ENCODE results near the gene P2RY13. TPM values are rescaled to one million over a fixed set of nuclear protein-coding genes. Genes with fewer than 3 reads are reported as not detected.

P2RY13 gene
- total RNA-seq, 1 donor from 2014 or later: 4.7 TPM

DNA sequence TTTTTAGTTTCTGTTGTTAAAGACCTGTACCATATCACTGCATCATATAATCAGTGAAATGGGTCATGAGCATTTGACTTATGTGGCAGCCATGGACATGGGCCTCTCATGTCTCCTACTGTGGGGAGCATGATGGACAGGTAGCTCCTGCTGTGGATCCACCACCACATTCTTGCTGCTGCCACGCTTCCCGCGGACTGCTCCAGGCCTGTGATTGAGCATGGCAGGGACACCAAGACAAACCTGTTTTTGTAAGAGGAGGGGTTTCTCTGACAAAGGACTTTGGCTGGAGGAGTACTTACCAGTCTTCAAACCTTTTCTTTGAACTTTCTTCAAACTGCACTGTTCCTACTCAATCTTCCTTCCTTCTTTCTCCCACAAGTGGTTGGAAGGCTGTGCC, 33.1 kb downstream of the P2RY13 start:
- DNase-seq (ENCODE audit: low spot score): no peak

DNA sequence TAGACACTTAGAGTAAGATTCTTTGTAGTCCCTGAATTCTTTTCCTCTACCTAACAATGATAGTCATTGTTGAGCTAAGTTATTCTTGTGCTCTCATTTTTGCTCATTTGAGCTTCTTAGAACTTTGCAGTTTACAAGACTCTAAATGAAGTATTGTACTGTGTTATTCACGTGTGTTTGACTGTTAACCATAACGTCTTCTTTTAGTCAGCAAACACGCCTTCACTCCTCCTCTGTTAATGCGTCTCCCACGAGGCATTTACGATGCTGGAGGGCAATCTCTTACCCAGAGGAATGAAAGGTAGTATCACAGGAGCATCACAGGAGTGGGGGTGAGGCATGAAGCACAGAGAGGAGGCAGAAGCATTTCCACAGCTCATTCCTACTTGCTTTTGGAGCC, 36.2 kb downstream of the P2RY13 start:
- DNase-seq (ENCODE audit: low spot score): no peak

DNA sequence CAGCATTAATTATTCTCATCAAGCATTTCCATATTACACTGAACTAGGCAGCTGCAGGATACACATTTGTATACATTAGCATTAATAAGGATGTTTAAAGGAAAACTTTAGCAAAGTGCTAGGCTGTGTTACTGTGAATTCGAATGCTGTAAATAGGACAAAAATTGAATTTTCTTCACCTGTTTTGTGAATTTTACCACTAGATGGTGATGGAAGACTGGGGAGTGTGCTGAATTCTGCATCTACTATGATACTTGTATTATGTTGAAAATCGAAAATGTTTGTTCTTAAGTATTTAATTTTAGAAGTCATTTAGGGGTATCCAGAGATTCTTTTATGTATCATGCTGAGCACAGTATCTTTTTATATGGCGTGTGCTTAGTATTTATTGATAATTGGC, 38.7 kb downstream of the P2RY13 start:
- DNase-seq (ENCODE audit: low spot score): no peak

DNA sequence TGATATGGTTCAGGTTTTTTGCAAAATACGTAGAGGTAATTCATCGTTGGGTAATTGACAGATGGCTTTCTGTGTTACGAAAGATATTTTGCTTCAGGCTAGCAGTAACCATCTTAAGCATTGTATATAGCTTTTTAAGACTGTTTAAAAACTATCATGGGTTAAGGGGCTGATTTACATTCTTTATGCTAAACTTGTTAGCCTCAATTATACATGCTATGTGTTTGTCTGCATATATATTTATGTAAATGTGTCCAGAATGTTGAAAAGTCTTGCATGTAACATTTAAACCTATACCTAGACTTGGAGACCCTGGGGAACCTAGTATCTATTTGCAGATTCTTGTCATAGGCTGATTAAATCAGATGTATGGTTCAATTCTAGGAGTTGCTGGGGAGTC, 39.9 kb downstream of the P2RY13 start:
- DNase-seq (ENCODE audit: low spot score): no peak

DNA sequence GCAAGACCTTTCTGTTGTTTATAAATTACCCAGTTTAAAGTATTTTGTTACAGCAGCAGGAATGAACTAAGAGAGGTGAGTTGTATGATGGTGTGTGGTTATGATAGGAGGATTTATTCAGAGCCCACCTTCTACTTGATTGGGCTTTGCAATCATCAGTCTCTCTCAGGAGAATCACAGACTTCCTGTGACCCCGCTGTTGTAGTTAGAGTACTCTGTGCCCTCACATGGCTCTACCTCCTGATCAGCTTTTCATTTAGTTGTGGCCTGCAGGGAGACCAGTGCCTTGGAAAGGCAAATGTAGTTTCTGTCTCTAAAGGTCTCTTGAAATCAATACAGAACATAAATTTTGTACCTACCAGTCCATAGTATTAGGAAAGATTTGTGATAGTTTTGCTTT, 43.4 kb downstream of the P2RY13 start:
- DNase-seq (ENCODE audit: low spot score): no peak

DNA sequence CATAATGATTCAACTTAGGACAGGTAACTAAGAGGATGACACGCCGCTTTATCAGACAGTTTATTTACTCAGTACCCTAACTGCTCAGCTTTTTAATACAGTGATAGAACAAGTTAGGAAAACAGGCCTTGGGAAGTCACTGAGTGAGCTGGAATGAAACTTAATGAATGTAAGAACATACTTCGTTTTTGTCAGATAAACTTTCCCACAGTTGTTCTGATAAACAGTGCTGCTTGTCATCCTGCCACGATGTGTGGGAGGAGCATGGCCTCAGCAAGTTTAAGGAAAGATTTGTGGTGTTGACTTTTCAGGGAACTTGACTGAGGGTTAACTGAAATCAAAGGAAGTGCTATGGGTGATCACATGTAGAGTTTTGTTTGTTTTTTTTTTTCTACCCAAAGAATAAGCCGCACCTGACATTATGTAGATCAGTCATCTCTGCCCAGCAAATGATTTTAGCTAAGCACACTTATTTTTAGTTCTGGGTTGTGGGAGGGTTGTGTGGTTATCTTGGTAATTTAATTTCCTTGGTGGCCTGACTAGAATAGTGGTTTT, 45.4 kb downstream of the P2RY13 start:
- no peak for DNase-seq (ENCODE audit: low spot score)

DNA sequence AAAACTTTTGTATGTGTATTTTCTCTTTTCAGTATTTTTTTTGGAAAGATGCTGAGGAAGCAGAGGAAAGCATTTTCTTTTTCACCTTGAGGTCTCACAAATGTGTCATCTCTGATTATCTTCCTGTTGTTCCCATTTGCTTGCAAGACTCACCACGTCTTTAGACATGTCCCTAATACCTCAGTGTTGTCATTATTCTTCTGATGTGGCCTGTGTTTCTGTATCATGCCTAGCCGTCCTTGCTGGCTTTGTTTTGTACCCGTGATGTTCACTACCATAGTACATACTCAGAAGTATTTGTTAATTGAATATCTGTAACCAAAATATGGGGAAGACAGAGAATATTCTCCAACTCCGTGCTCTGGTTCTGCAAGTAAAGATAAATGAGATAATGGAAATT, 46.0 kb downstream of the P2RY13 start:
- DNase-seq (ENCODE audit: low spot score): no peak

DNA sequence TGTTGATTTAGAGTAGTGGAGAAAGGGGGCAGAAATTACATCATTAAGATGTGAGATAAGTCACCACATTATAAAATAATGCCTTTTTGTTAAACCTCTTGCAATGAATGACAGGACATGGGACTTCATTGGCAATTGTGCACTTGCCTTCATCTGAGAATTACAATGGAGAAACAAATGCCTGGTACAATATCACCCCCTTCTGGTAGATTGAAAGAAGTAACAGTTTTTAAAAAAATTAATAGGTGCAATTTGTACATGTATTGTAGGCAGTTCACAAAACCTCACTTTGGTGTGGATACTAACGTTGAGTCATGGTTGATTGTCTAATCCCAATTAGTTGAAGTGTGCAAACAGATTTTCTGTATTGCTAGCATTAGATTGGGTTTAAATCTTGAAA, 46.4 kb downstream of the P2RY13 start:
- DNase-seq (ENCODE audit: low spot score): no peak

DNA sequence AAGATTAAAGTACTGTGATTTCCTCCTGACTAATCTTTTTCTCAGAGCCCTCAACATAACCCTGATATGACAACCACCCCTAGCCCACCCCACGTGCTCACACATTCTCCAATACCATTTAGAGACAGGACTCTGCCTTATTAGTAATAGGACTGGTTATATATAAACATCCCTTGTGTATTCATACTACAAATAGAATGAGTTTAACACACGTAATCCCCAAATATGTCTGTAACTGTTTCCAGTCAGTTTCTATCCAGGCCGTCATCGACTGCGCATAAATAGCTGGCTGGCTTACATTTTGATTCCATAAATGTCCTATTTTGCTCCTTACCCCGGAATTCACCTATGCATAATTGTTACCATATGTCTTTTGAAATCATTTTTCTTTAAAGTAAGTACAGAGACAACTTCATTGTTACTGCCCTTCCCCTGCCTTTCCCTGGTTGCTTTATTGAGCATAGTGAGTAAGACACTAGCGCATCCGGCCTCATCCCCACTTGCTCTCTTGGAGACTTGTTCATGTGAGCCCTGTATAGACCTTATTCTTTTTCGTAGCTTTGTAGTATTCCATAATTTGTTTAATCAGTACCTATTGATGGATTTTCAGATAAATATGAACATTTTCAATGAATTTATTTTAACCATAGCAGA, 47.6 kb downstream of the P2RY13 start:
- no peak for DNase-seq (ENCODE audit: low spot score)

DNA sequence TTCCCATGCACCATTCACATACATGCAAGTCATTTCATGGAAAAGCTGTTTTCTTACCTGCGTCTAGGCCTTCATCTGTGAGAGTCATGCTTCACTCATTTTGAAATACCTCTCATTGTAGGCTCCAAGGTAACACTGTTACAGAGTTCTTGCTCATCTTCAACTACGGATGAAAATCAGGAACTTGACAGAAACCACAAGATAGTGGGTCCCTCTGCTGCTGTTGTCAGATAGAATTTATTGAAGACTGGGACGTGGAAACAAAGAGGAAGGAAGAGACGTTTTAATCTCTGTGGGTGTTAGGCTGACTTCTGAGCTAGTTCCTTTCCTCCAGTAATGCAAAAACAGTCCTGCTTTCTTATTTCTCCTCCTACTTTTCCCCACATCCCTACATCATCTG, 51.1 kb downstream of the P2RY13 start, which contains the start of gene P2RY14:
P2RY14 (minus strand) TSS at position 313 of the 400 bp plus-strand sequence. CDS start 64,226 bp downstream, outside the sequence.
- DNase-seq (ENCODE audit: low spot score): no peak

DNA sequence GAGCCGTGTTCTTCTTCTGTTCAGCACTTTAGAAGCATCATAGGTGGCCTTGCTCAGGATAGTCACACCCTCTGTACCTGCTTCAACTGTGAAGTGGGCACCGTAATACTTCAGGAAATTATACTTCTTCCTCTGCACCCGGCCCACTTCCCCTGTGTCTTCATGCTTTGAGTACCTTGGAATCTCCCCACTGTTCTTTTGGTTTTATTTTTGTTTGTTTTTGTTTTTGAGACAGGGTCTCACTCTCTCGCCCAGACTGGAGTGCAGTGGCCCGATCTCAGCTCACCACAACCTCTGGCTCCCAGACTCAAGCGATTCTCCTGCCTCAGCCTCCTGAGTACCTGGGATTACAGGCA, 52.7 kb downstream of the P2RY13 start:
- DNase-seq (ENCODE audit: low spot score): no peak

Other genes starting within 250 kb of the P2RY13 start
- 0.48 TPM for gene MED12L, start 243.9 kb downstream of the P2RY13 start, total RNA-seq
- 1.8 TPM for gene GPR171, start 126.3 kb downstream of the P2RY13 start, total RNA-seq
- gene P2RY14, start 51.0 kb downstream of the P2RY13 start, total RNA-seq: 1.4 TPM
- not detected for gene GPR87, start 12.7 kb downstream of the P2RY13 start, total RNA-seq
- gene P2RY12, start 55.2 kb upstream of the P2RY13 start, total RNA-seq: 5.7 TPM
- 4.5 TPM for gene IGSF10, start 131.5 kb upstream of the P2RY13 start, total RNA-seq